ENCODE results near the gene MARS1.

The MARS1 gene

DNA sequence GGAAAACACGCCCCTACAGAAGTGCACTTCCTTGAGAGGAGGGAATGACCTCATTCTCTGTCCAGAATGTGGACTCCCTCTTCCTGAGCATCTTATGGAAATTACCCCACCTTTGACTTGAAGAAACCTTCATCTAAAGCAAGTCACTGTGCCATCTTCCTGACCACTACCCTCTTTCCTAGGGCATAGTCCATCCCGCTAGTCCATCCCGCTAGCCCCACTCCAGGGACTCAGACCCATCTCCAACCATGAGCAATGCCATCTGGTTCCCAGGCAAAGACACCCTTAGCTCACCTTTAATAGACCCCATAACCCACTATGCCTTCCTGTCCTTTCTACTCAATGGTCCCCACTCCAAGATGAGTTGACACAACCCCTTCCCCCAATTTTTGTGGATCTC lies 37.8 kb upstream of the MARS1 start:
- Histone ChIP-seq H3K4me1 (ENCODE audit: control insufficient read depth in 5 of 5, insufficient read depth in 5 of 5, low read length in 5 of 5) (peaks cover 0 to 5% (median 0%) of the 10 kb centered on the region in 5 donors), H3K27me3 (ENCODE audit: control insufficient read depth in 5 of 5, insufficient read depth in 4 of 5, low read length in 5 of 5) (peaks cover 0 to 7% (median 4%) of the 10 kb centered on the region in 5 donors), H3K27ac (ENCODE audit: low read depth, low read length) (no peak overlapping the region), H3K9ac (ENCODE audit: low read length in 5 of 5) (no peak overlapping the region), H3K9me3 (ENCODE audit: control insufficient read depth in 5 of 5, low read length in 5 of 5) (no peaks in the 10 kb centered on the region), H3K36me3 (ENCODE audit: control insufficient read depth in 5 of 5, insufficient read depth in 5 of 5, low read length in 5 of 5) (no peaks in the 10 kb centered on the region), H3K4me3 (ENCODE audit: low read depth in 1 of 5, low read length in 5 of 5) (no peak overlapping the region)

DNA sequence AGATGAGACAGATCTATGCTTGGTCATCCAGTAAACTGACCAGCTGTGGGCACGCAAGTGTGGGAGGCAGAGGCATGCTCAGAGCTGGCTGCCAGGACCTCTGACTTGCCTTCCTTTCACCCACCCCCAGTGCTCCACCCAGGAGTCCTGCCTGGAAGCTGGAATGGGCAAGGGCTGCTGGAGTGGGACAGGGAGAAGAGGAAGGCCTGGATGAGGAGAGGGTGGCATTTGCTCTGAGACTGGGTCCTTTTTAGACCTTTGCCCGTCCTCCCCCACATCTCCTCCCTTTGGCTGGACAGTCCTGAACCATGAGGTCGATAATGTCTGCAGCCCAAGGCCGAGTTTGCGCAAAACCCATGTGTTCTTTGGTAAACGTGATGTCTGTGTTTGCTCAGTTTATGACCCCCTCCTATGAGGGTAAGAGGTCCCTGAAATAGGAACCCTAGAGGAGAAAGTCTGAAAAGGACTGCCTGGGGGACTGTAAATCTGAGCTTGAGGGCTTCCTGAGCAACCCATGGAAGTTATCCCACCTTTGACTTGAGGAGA lies 36.6 kb upstream of the MARS1 start:
- Histone ChIP-seq H3K9ac (ENCODE audit: low read length in 5 of 5) (no peak overlapping the region), H3K27me3 (ENCODE audit: control insufficient read depth in 5 of 5, insufficient read depth in 4 of 5, low read length in 5 of 5) (peaks cover 0 to 13% (median 6%) of the 10 kb centered on the region in 5 donors), H3K27ac (ENCODE audit: low read depth, low read length) (no peak overlapping the region), H3K9me3 (ENCODE audit: control insufficient read depth in 5 of 5, low read length in 5 of 5) (no peaks in the 10 kb centered on the region), H3K36me3 (ENCODE audit: control insufficient read depth in 5 of 5, insufficient read depth in 5 of 5, low read length in 5 of 5) (no peaks in the 10 kb centered on the region), H3K4me1 (ENCODE audit: control insufficient read depth in 5 of 5, insufficient read depth in 5 of 5, low read length in 5 of 5) (peaks cover 0 to 5% (median 0%) of the 10 kb centered on the region in 5 donors), H3K4me3 (ENCODE audit: low read depth in 1 of 5, low read length in 5 of 5) (no peak overlapping the region)

DNA sequence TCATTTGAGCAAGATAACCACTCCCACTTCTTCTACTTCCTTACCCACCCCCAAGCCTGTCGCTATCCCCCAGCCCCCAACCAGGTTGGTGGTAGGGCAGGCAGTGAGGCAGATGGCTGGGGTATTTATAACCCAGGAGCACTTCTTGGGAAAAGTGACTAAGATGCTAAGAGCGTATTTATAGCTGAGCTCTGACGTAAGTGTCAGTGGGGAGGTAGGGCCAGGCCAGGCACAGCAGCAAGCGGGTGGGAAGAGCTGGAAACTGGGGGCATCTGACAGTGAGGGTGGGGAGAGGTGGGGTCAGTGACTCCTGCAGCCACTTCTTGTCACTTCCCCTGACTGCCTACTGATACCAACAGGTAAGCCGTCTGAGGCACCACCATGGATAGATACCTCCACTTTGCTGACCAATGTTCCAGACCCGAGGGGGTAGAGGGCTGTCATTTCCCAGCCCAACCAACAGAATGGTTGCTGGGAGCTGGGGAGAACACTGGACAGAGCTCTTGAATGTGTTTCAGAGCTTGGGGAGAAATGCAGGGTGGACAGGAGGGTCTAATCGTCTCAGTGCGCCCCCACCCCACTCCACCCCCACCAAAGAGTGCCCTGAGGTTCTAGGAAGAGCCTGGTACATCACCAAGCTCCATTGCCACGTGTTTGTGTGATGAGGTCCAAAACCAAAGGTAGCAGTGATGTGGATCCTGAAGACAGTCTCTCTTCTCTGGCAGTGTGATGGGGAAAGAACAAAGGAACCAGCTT lies 35.5 kb upstream of the MARS1 start:
- Histone ChIP-seq H3K27ac (ENCODE audit: low read depth, low read length) (no peak overlapping the region), H3K4me1 (ENCODE audit: control insufficient read depth in 5 of 5, insufficient read depth in 5 of 5, low read length in 5 of 5) (peaks cover 0 to 5% (median 0%) of the 10 kb centered on the region in 5 donors), H3K9ac (ENCODE audit: low read length in 5 of 5) (no peak overlapping the region), H3K36me3 (ENCODE audit: control insufficient read depth in 5 of 5, insufficient read depth in 5 of 5, low read length in 5 of 5) (no peaks in the 10 kb centered on the region), H3K27me3 (ENCODE audit: control insufficient read depth in 5 of 5, insufficient read depth in 4 of 5, low read length in 5 of 5) (peaks cover 0 to 15% (median 6%) of the 10 kb centered on the region in 5 donors), H3K9me3 (ENCODE audit: control insufficient read depth in 5 of 5, low read length in 5 of 5) (no peaks in the 10 kb centered on the region), H3K4me3 (ENCODE audit: low read depth in 1 of 5, low read length in 5 of 5) (no peak overlapping the region)

DNA sequence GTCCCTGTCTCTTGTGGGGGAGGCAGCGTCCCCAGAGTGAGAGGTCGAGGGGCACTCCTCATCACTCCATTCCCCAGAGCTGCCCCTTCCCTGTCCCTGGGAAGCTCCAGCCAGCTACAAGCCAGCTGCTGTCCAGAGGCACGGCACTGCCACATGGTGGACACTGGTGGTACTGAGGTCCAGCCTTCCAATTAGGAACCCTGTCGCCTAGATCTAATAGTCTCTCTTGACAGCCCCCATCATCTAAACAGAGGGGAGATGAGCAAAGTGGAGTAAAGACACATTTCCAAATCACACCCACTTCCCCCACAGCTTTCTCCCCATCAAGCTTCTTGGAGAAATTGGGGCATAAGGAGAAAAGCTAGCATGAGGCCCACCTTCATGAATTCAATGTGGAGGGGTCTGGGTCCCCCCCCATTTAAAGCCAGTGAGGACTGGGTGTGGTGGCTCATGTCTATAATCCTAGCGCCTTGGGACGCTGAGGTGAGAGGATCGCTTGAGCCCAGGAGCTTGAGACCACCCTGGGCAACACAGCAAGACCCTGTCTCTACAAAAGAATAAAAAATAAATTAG lies 34.8 kb upstream of the MARS1 start:
- Histone ChIP-seq H3K9ac (ENCODE audit: low read length in 5 of 5) (no peak overlapping the region), H3K27ac (ENCODE audit: low read depth, low read length) (no peak overlapping the region)

DNA sequence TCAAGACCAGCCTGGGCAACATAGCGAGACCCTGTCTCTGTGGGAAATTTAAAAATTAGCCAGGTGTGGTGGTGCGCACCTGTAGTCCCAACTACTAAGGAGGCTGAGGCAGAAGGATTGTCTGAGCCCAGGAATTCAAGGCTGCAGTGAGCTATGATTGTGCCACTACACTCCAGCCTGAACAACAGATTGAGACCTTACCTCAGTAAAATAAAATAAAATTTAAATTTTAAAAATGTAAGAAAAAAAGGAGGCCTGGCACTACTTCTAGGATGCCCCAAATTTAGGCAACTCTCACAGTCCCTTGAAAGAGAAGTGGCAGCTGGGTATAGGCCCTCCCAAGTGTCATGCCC lies 33.7 kb upstream of the MARS1 start:
- no peak overlapping the region for H3K27ac ChIP-seq (ENCODE audit: low read depth, low read length)
- no peak overlapping the region for H3K4me3 ChIP-seq (ENCODE audit: low read depth in 1 of 5, low read length in 5 of 5)
- peaks cover 0 to 18% (median 6%) of the 10 kb centered on the region in 5 donors for H3K27me3 ChIP-seq (ENCODE audit: control insufficient read depth in 5 of 5, insufficient read depth in 4 of 5, low read length in 5 of 5)
- H3K4me1 ChIP-seq (ENCODE audit: control insufficient read depth in 5 of 5, insufficient read depth in 5 of 5, low read length in 5 of 5), result peaks cover 4 to 14% (median 8%) of the 10 kb centered on the region in 5 donors
- no peaks in the 10 kb centered on the region for H3K36me3 ChIP-seq (ENCODE audit: control insufficient read depth in 5 of 5, insufficient read depth in 5 of 5, low read length in 5 of 5)
- H3K9me3 ChIP-seq (ENCODE audit: control insufficient read depth in 5 of 5, low read length in 5 of 5), result no peaks in the 10 kb centered on the region
- H3K9ac ChIP-seq (ENCODE audit: low read length in 5 of 5), result no peak overlapping the region

More for the DNA sequence above, 34.8 kb upstream of the MARS1 start:
- peaks cover 0 to 15% (median 6%) of the 10 kb centered on the region in 5 donors for H3K27me3 ChIP-seq (ENCODE audit: control insufficient read depth in 5 of 5, insufficient read depth in 4 of 5, low read length in 5 of 5)
- no peaks in the 10 kb centered on the region for H3K9me3 ChIP-seq (ENCODE audit: control insufficient read depth in 5 of 5, low read length in 5 of 5)
- H3K4me3 ChIP-seq (ENCODE audit: low read depth in 1 of 5, low read length in 5 of 5), result no peak overlapping the region
- H3K4me1 ChIP-seq (ENCODE audit: control insufficient read depth in 5 of 5, insufficient read depth in 5 of 5, low read length in 5 of 5), result peaks cover 0 to 5% (median 0%) of the 10 kb centered on the region in 5 donors
- H3K36me3 ChIP-seq (ENCODE audit: control insufficient read depth in 5 of 5, insufficient read depth in 5 of 5, low read length in 5 of 5), result no peaks in the 10 kb centered on the region

DNA sequence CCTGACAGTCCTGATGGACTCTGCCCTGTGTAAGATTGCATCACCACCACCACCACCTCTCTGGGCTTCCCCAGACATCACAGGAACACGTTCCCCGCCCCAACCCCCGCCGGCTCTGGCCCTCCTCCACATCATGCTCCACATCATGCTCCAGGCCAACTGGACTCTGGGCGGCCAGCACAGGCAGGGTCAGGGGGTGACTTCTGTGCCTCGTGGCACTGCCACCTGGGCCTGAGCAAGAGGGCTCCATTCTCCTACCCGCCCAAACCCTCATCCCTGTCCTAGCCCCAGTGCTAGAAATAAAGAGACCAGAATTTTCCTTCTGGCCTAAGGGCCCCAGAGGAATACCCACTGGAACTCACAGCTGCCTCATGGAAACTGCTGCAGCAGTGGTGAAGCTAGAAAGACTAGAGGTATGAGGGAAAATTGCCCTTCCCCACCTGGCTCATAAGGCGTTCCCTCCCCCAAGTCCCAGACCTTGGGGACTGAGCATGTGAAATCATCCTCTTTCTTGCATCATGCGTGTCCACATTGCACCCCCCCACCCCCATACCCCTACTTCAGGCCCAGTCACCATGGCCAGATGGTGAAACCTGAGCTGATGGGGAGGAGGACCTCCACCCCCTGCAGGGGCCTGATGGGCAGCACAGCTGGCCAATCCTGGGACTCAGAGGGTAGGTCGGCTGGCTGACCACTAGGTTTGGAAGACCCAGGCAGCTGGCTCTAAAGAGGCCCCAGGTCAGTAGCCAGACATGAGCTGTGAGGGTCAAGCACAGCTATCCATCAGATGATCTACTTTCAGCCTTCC lies 33.1 kb upstream of the MARS1 start, which contains the start of gene INHBE:
Gene INHBE, plus strand, starts transcription at position 742 of the 808 bp plus-strand sequence. CDS start 230 bp downstream, outside the sequence.
- peaks cover 0 to 18% (median 6%) of the 10 kb centered on the region in 5 donors for H3K27me3 ChIP-seq (ENCODE audit: control insufficient read depth in 5 of 5, insufficient read depth in 4 of 5, low read length in 5 of 5)
- H3K36me3 ChIP-seq (ENCODE audit: control insufficient read depth in 5 of 5, insufficient read depth in 5 of 5, low read length in 5 of 5), result no peaks in the 10 kb centered on the region
- H3K9me3 ChIP-seq (ENCODE audit: control insufficient read depth in 5 of 5, low read length in 5 of 5), result no peaks in the 10 kb centered on the region
- no peak within 1 kb of the TSS for H3K27ac ChIP-seq (ENCODE audit: low read depth, low read length)
- H3K4me1 ChIP-seq (ENCODE audit: control insufficient read depth in 5 of 5, insufficient read depth in 5 of 5, low read length in 5 of 5), result peaks cover 5 to 17% (median 11%) of the 10 kb centered on the region in 5 donors
- no peak within 1 kb of the TSS for H3K9ac ChIP-seq (ENCODE audit: low read length in 5 of 5)
- no peak within 1 kb of the TSS for H3K4me3 ChIP-seq (ENCODE audit: low read depth in 1 of 5, low read length in 5 of 5)

DNA sequence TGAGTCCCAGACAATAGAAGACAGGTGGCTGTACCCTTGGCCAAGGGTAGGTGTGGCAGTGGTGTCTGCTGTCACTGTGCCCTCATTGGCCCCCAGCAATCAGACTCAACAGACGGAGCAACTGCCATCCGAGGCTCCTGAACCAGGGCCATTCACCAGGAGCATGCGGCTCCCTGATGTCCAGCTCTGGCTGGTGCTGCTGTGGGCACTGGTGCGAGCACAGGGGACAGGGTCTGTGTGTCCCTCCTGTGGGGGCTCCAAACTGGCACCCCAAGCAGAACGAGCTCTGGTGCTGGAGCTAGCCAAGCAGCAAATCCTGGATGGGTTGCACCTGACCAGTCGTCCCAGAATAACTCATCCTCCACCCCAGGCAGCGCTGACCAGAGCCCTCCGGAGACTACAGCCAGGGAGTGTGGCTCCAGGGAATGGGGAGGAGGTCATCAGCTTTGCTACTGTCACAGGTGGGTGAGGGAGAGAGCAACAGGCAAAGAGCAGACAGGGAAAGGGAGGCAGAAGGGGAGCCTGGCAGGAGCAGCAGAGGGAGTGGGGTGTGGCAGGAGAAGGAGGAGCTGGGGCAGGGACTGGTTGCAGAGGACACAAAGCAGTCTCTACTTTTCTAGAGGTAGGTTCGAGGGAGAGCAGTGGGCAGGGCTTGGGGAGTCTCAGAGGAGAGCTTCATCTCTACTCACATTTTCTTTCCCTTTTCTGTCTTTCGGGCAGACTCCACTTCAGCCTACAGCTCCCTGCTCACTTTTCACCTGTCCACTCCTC lies 32.3 kb upstream of the MARS1 start:
- Histone ChIP-seq H3K27ac (ENCODE audit: low read depth, low read length) (no peak overlapping the region), H3K9me3 (ENCODE audit: control insufficient read depth in 5 of 5, low read length in 5 of 5) (no peaks in the 10 kb centered on the region), H3K36me3 (ENCODE audit: control insufficient read depth in 5 of 5, insufficient read depth in 5 of 5, low read length in 5 of 5) (no peaks in the 10 kb centered on the region), H3K27me3 (ENCODE audit: control insufficient read depth in 5 of 5, insufficient read depth in 4 of 5, low read length in 5 of 5) (peaks cover 0 to 20% (median 6%) of the 10 kb centered on the region in 5 donors), H3K4me3 (ENCODE audit: low read depth in 1 of 5, low read length in 5 of 5) (no peak overlapping the region), H3K4me1 (ENCODE audit: control insufficient read depth in 5 of 5, insufficient read depth in 5 of 5, low read length in 5 of 5) (peaks cover 5 to 21% (median 16%) of the 10 kb centered on the region in 5 donors), H3K9ac (ENCODE audit: low read length in 5 of 5) (no peak overlapping the region)

DNA sequence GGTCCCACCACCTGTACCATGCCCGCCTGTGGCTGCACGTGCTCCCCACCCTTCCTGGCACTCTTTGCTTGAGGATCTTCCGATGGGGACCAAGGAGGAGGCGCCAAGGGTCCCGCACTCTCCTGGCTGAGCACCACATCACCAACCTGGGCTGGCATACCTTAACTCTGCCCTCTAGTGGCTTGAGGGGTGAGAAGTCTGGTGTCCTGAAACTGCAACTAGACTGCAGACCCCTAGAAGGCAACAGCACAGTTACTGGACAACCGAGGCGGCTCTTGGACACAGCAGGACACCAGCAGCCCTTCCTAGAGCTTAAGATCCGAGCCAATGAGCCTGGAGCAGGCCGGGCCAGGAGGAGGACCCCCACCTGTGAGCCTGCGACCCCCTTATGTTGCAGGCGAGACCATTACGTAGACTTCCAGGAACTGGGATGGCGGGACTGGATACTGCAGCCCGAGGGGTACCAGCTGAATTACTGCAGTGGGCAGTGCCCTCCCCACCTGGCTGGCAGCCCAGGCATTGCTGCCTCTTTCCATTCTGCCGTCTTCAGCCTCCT lies 31.6 kb upstream of the MARS1 start:
- H3K4me1 ChIP-seq (ENCODE audit: control insufficient read depth in 5 of 5, insufficient read depth in 5 of 5, low read length in 5 of 5), result peaks cover 5 to 27% (median 22%) of the 10 kb centered on the region in 5 donors
- H3K27ac ChIP-seq (ENCODE audit: low read depth, low read length), result no peak overlapping the region
- H3K9me3 ChIP-seq (ENCODE audit: control insufficient read depth in 5 of 5, low read length in 5 of 5), result no peaks in the 10 kb centered on the region
- no peak overlapping the region for H3K4me3 ChIP-seq (ENCODE audit: low read depth in 1 of 5, low read length in 5 of 5)
- H3K9ac ChIP-seq (ENCODE audit: low read length in 5 of 5), result no peak overlapping the region
- peaks cover 0 to 26% (median 8%) of the 10 kb centered on the region in 5 donors for H3K27me3 ChIP-seq (ENCODE audit: control insufficient read depth in 5 of 5, insufficient read depth in 4 of 5, low read length in 5 of 5)
- no peaks in the 10 kb centered on the region for H3K36me3 ChIP-seq (ENCODE audit: control insufficient read depth in 5 of 5, insufficient read depth in 5 of 5, low read length in 5 of 5)
